ENCODE data around the gene UBE2E2.

UBE2E2 gene

DNA sequence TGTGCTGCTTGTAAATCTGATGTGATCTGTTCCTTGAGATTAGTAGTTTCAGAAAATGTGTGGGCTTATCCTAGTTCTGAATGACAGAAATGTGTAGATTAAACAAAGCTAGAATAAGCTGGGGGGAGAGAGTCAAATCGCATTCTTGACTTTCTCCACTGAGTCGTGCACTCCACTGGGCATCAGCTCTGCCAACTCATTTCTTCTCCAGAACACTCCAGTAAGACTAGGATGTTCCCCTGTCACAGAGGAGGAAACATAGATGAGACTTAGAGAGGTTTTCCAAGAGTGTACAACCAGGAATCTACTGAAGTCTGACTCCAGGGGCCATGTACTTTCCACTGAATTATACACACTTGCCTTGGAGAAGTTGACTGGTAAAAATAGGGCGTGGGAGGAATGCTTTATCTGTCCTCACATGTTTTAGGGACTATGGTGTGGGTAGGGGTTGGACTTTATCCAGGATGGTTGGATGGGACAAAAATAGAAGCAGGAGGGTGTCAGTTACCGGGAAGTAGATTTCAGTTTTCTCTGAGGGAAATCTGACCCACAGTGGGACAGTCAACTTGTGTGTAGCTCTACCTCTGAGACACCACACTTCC, 298.2 kb downstream of the UBE2E2 start:
- no peak for DNase-seq (ENCODE audit: low read depth)
- TF ChIP-seq, protein P1, sequence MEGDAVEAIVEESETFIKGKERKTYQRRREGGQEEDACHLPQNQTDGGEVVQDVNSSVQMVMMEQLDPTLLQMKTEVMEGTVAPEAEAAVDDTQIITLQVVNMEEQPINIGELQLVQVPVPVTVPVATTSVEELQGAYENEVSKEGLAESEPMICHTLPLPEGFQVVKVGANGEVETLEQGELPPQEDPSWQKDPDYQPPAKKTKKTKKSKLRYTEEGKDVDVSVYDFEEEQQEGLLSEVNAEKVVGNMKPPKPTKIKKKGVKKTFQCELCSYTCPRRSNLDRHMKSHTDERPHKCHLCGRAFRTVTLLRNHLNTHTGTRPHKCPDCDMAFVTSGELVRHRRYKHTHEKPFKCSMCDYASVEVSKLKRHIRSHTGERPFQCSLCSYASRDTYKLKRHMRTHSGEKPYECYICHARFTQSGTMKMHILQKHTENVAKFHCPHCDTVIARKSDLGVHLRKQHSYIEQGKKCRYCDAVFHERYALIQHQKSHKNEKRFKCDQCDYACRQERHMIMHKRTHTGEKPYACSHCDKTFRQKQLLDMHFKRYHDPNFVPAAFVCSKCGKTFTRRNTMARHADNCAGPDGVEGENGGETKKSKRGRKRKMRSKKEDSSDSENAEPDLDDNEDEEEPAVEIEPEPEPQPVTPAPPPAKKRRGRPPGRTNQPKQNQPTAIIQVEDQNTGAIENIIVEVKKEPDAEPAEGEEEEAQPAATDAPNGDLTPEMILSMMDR (IDR thresholded peaks at IDR 0.05; ENCODE audit: insufficient read depth, low read depth, low read length, missing control alignments), result no peak
- H3K4me3 ChIP-seq (ENCODE audit: low read depth, low read length), result no peak overlapping the region

DNA sequence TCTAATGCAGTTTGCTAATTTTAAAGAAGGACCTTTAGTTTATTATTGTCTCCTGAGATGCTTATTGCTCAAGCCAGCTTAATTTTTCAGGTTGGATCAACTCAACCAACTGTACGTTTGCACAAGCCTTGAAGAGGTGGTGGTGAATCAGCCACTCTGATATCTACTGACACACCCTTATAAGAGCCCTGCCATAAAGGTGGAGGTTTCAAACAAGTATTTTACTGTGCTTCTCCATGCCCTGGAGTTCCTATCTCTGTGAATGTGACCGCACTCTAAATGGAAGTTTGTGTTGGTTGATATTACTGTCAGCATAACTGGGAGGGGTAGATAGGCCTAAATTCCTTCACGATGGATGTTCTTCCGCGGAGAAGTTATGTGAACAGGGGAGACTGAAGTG, 305.3 kb downstream of the UBE2E2 start:
- TF ChIP-seq, protein P1 (IDR thresholded peaks at IDR 0.05; ENCODE audit: insufficient read depth, low read depth, low read length, missing control alignments), result no peak

DNA sequence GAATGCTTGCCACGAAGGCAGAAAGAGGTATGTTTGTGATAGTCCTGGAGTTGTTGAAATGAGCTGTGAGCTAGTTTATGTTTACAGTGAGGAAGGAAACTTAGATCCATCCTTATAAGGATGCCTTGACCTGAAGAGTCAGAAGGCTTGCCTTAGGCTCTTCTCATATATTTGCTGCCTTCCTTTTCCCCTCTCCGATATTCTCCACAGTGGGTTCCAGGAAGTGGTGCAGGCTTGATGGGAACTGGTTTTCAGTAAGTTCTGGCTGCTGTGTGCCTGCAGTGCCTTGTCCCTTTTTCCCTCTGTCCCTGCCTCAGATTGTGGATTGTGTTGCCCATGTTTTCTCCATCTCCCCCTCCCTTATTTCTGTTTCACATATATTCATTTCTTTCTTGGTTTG, 315.3 kb downstream of the UBE2E2 start:
- TF ChIP-seq, protein P1 (IDR thresholded peaks at IDR 0.05; ENCODE audit: insufficient read depth, low read depth, low read length, missing control alignments), result no peak
- no peak for DNase-seq (ENCODE audit: low read depth)
- no peak overlapping the region for H3K4me3 ChIP-seq (ENCODE audit: low read depth, low read length)

More for the DNA sequence above, 305.3 kb downstream of the UBE2E2 start:
- DNase-seq (ENCODE audit: low read depth), result no peak
- no peak overlapping the region for H3K4me3 ChIP-seq (ENCODE audit: low read depth, low read length)

DNA sequence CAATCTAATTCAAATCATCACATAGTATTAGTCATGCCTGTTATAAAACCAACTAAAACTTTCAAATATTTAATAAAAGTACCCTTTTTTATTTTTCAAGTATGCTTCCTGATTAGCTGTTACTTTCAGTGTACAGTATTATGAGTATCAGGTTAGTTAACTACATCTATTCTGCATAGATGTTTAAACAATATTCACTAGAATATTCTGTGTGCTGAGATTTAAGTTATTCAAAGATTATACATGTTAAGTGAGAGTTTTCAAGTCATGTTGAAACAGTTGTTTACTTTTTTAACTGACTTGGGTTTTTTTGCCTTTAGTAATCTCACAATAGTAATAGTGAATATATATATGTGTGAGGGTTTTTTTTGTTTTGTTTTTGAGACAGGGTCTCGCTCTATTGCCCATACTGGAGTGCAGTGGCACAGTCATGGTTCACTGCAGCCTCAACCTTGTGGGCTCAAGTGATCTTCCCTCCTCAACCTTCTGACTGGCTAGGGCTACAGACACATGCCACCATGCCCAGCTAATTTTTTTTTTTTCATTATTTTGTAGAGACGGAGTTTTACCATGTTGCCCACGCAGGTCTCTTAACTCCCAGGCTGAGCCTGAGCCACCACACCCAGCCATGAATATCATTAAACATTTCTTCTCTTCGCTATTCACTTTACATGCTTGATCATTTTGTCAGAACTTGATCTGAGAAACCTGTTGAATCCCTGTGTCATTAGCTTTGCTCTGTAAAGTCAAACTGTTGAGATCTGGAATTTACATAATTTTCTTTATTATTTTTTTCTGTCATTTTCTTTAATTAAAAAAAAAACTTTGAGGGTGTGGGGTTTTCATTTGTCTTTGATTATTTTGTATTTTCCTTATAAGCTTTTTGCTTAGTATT, 316.4 kb downstream of the UBE2E2 start:
- TF ChIP-seq, protein P1 (IDR thresholded peaks at IDR 0.05; ENCODE audit: insufficient read depth, low read depth, low read length, missing control alignments), result no peak
- DNase-seq (ENCODE audit: low read depth), result peak; percentile 54
- H3K4me3 ChIP-seq (ENCODE audit: low read depth, low read length), result no peak overlapping the region

DNA sequence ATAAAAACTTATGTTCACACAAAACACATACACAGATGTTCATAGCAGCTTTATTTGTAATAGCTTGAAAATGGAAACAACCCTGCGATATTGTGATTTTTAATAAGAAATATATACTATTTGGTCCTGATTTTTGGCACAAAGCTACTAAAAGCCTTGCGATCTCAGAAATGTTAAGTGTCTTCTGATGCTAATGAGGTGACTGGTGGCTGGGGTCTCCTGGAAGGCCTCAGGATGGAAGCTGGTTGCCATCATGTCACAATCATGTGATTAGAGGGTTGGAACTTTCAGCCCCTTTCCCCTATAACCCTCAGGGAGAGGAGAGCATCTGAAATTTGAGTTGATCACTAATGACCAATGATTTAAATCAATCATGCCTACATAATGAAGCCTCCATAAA, 324.2 kb downstream of the UBE2E2 start:
- no peak overlapping the region for H3K4me3 ChIP-seq (ENCODE audit: low read depth, low read length)
- TF ChIP-seq, protein P1 (IDR thresholded peaks at IDR 0.05; ENCODE audit: insufficient read depth, low read depth, low read length, missing control alignments), result no peak
- DNase-seq (ENCODE audit: low read depth), result no peak

DNA sequence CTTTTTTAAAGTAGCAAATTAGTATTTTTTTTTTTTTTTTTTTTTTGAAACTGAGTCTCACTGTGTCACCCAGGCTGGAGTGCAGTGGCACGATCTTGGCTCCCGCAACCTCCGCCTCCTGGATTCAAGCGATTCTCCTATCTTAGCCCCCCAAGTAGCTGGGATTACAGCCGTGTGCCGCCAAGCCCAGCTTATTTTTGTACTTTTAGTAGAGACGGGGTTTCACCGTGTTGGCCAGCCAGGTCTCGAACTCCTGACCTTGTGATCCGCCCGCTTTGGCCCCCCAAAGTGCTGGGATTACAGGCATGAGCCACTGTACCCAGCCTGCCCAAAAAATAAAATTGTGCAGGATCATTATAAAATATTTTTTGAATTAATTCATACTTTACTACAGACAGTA, 330.5 kb downstream of the UBE2E2 start:
- DNase-seq (ENCODE audit: low read depth), result no peak
- no peak overlapping the region for H3K4me3 ChIP-seq (ENCODE audit: low read depth, low read length)
- TF ChIP-seq, protein P1 (IDR thresholded peaks at IDR 0.05; ENCODE audit: insufficient read depth, low read depth, low read length, missing control alignments), result no peak
